SU-DHL-6 (cell line): Measurements from ENCODE around the gene RBM15B.

Source experiments
- H2AFZ ChIP-seq: fragments of 200-600 bp; sonication (generic); 2 replicates; pipeline ENCODE4 v1.6.1; 2014; ENCODE audit warnings: low read depth, mild to moderate bottlenecking, moderate library complexity, mixed read lengths, antibody characterized with exemption, low read length; ENCODE audit not compliant: severe bottlenecking
- H3F3A ChIP-seq: fragments of 200-600 bp; shearing (Covaris generic); 2 replicates; pipeline ENCODE4 v1.6.0; 2016; ENCODE audit warnings: antibody characterized with exemption, mild to moderate bottlenecking; ENCODE audit not compliant: insufficient read depth
- H3K27ac ChIP-seq: fragments of 200-600 bp; sonication (generic); 2 replicates; pipeline ENCODE4 v1.5.1; 2016; ENCODE audit warnings: low read depth, mild to moderate bottlenecking, low read length, moderate library complexity, mixed read lengths
- H3K27me3 ChIP-seq: fragments of 200-600 bp; sonication (generic), shearing (Covaris generic); 2 replicates; pipeline ENCODE4 v1.6.0; 2014; ENCODE audit warnings: mild to moderate bottlenecking, low read length
- H3K36me3 ChIP-seq: fragments of 200-600 bp; sonication (generic); 2 replicates; pipeline ENCODE4 v1.6.1; 2014; ENCODE audit warnings: mild to moderate bottlenecking, low read length, mixed read lengths
- H3K4me2 ChIP-seq: fragments of 300-600, 200-600 bp; shearing (Covaris generic), sonication (generic); 2 replicates; pipeline ENCODE4 v1.6.0; 2014; ENCODE audit warnings: low read length, low read depth, mild to moderate bottlenecking; ENCODE audit not compliant: poor library complexity, severe bottlenecking
- H3K4me3 ChIP-seq: fragments of 200-600 bp; sonication (generic); 2 replicates; pipeline ENCODE4 v1.5.1; 2014; ENCODE audit warnings: antibody characterized with exemption, low read length, mild to moderate bottlenecking, mixed read lengths; ENCODE audit not compliant: insufficient read depth, poor library complexity, severe bottlenecking
- H3K79me2 ChIP-seq: fragments of 200-600 bp; sonication (generic); 2 replicates; pipeline ENCODE4 v1.6.1; 2014; ENCODE audit warnings: mild to moderate bottlenecking, low read length, moderate library complexity; ENCODE audit not compliant: insufficient read depth
- H3K9ac ChIP-seq: fragments of 200-600 bp; sonication (generic); 2 replicates; pipeline ENCODE4 v1.7.0; 2014; ENCODE audit warnings: mild to moderate bottlenecking, low read length
- H3K9me2 ChIP-seq: fragments of 200-600 bp; sonication (generic); replicated peaks from 2 replicates; pipeline ENCODE4 v1.6.1; 2014; ENCODE audit warnings: low read length; ENCODE audit not compliant: insufficient read depth
- H3K9me3 ChIP-seq: fragments of 200-600 bp; sonication (generic); 2 replicates; pipeline ENCODE4 v1.6.1; 2014; ENCODE audit warnings: low read length, mixed read lengths; ENCODE audit not compliant: insufficient read depth
- H4K20me1 ChIP-seq: fragments of 200-600 bp; sonication (generic); 2 replicates; pipeline ENCODE4 v1.6.1; 2014; ENCODE audit warnings: low read depth, mild to moderate bottlenecking, antibody characterized with exemption, low read length, moderate library complexity, mixed read lengths
- EZH2phosphoT487 ChIP-seq: fragments of 200-600 bp; sonication (generic), shearing (Covaris generic); conservative IDR thresholded peaks from 2 replicates; pipeline ENCODE4 v1.6.1; 2018; ENCODE audit warnings: mild to moderate bottlenecking, antibody characterized with exemption, low read length, moderate library complexity, mixed read lengths
- TF ChIP-seq, protein P1 (sequence below): fragments of 200-600 bp; sonication (generic); IDR thresholded peaks from one replicate; pipeline ENCODE4 v1.5.1; 2017; ENCODE audit warnings: antibody characterized with exemption, mild to moderate bottlenecking, low read length, moderate library complexity; ENCODE audit not compliant: insufficient read depth, poor library complexity, severe bottlenecking

RBM15B gene

DNA sequence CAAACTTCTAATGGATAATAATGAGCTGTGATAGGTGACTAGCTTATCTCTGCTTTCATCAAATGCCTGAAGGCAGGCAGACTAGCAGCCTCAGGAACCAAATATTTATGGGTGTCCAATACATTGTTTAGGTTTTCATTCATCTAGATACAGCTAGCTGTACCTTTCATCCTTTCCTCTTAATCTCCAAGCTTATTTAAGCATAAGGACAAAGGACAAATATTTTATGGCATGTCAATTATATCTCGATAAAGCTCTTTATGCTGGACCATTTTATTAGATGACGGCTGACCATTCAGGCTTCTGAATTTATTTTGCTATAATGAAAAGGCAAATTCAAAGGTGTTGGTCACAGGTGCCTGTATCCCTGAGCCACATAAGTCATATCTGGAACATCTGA is 16.9 kb downstream of the RBM15B start:
- Histone ChIP-seq H3F3A (no peaks in the 10 kb centered on the region), H3K4me2 (no peak overlapping the region)

DNA sequence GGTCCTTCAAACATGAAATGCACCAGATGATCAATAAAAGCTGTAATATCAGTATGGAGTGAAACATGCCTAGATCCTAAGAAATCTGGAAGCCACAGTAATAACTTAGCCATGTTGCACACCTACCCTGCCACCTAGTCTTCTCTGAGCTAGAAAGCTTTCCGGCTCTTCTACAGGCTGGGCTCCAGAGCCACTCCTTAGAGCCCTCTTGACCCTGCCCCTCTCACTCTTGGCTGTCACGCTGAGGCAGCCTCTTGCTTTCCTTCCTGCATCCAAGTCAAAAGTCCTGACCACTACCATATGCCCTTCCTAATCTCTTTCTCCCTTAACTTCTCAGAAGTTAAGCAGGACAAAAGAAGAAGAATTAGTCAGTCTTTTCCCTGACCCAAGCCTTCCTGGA is 17.7 kb downstream of the RBM15B start:
- H3K36me3 ChIP-seq, result peaks cover 27% of the 10 kb centered on the region

More for the DNA sequence above, 16.9 kb downstream of the RBM15B start:
- H3K79me2 ChIP-seq, result peaks cover 23% of the 10 kb centered on the region
- no peaks in the 10 kb centered on the region for H4K20me1 ChIP-seq
- H3K9ac ChIP-seq, result no peak overlapping the region
- H3K27me3 ChIP-seq, result no peaks in the 10 kb centered on the region
- H3K36me3 ChIP-seq, result peaks cover 23% of the 10 kb centered on the region
- H3K4me3 ChIP-seq, result no peak overlapping the region
- no peak for TF ChIP-seq EZH2phosphoT487
- TF ChIP-seq, protein P1, sequence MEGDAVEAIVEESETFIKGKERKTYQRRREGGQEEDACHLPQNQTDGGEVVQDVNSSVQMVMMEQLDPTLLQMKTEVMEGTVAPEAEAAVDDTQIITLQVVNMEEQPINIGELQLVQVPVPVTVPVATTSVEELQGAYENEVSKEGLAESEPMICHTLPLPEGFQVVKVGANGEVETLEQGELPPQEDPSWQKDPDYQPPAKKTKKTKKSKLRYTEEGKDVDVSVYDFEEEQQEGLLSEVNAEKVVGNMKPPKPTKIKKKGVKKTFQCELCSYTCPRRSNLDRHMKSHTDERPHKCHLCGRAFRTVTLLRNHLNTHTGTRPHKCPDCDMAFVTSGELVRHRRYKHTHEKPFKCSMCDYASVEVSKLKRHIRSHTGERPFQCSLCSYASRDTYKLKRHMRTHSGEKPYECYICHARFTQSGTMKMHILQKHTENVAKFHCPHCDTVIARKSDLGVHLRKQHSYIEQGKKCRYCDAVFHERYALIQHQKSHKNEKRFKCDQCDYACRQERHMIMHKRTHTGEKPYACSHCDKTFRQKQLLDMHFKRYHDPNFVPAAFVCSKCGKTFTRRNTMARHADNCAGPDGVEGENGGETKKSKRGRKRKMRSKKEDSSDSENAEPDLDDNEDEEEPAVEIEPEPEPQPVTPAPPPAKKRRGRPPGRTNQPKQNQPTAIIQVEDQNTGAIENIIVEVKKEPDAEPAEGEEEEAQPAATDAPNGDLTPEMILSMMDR, result no peak
- H3K9me2 ChIP-seq, result no peaks in the 10 kb centered on the region
- H3K9me3 ChIP-seq, result no peaks in the 10 kb centered on the region
- no peak overlapping the region for H3K27ac ChIP-seq
- no peak overlapping the region for H2AFZ ChIP-seq

DNA sequence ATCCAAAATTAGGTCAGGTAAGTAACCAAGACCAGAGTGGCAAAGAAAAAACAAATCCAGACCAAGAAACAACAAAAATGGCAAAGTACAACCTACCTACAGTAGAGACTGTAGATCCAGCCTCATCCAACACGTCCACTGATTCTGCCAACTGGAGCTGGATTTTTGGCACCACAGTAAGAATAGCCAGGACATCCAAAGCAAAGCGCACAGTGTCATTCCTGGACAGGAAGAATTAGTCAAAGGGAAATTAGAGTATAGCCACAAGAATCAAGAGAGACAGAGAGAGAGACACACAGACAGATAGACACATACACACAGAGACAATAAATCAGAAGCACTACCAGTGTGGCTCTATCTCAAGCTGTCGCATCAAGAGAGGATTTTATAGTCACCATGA is 31.1 kb downstream of the RBM15B start:
- Histone ChIP-seq H3K27ac (no peak overlapping the region), H3K79me2 (no peaks in the 10 kb centered on the region), H3K9me3 (no peaks in the 10 kb centered on the region), H3K9me2 (no peaks in the 10 kb centered on the region), H4K20me1 (no peaks in the 10 kb centered on the region), H3F3A (no peaks in the 10 kb centered on the region), H3K9ac (no peak overlapping the region), H3K4me3 (no peak overlapping the region), H3K36me3 (peaks cover 33% of the 10 kb centered on the region), H2AFZ (no peak overlapping the region), H3K4me2 (no peak overlapping the region), H3K27me3 (no peaks in the 10 kb centered on the region)
- TF ChIP-seq, protein P1, result no peak
- no peak for TF ChIP-seq EZH2phosphoT487

More for the DNA sequence above, 17.7 kb downstream of the RBM15B start:
- Histone ChIP-seq H3K4me2 (no peak overlapping the region), H3K27ac (no peak overlapping the region), H4K20me1 (no peaks in the 10 kb centered on the region), H2AFZ (no peak overlapping the region), H3F3A (no peaks in the 10 kb centered on the region), H3K9me3 (no peaks in the 10 kb centered on the region), H3K27me3 (no peaks in the 10 kb centered on the region), H3K79me2 (peaks cover 23% of the 10 kb centered on the region), H3K9me2 (no peaks in the 10 kb centered on the region), H3K4me3 (no peak overlapping the region), H3K9ac (no peak overlapping the region)
- TF ChIP-seq, protein P1, result no peak
- no peak for TF ChIP-seq EZH2phosphoT487
